Uterus (tissue), 4 donors: Measurements from ENCODE around the gene LRBA. TPM values are rescaled to one million over a fixed set of nuclear protein-coding genes. Genes with fewer than 3 reads are reported as not detected.

Experiments used
- DNase-seq, 2 donors: peaks; one replicate each; pipeline ENCODE4 v3.0.0-alpha.2; 2019 to 2020
- H3K27ac ChIP-seq, 2 donors: fragments of 200-600 bp; sonication (generic); 1 replicate in 1 of 2; 2 replicates in 1 of 2; pipeline ENCODE4 v1.5.1; 2016 to 2018
- H3K27me3 ChIP-seq, 2 donors: fragments of 200-600 bp; sonication (generic); one replicate each; pipeline ENCODE4 v1.5.1; 2018 to 2019; ENCODE audit warnings: control low read depth in 1 of 2
- H3K36me3 ChIP-seq, 2 donors: fragments of 200-600 bp; sonication (generic); one replicate each; pipeline ENCODE4 v1.5.1; 2019; ENCODE audit warnings: control low read depth in 1 of 2
- H3K4me1 ChIP-seq, 2 donors: fragments of 200-600 bp; sonication (generic); one replicate each; pipeline ENCODE4 v1.5.1; 2018 to 2019; ENCODE audit warnings: control low read depth in 1 of 2
- H3K4me3 ChIP-seq, 2 donors: fragments of 200-600 bp; sonication (generic); 1 replicate in 1 of 2; 2 replicates in 1 of 2; pipeline ENCODE4 v1.5.1; 2018 to 2019; ENCODE audit warnings: mild to moderate bottlenecking in 1 of 2
- H3K9me3 ChIP-seq, 2 donors: fragments of 200-600 bp; sonication (generic); one replicate each; pipeline ENCODE4 v1.5.1; 2019; ENCODE audit warnings: control low read depth in 1 of 2
- POLR2A ChIP-seq, 2 donors: fragments of 450-650 bp; IDR thresholded peaks; one replicate each; pipeline ENCODE4 v1.6.1; 2016; ENCODE audit warnings: antibody characterized with exemption in 2 of 2, mild to moderate bottlenecking in 1 of 2, moderate library complexity in 1 of 2
- intact Hi-C: fragments of 100-400 bp; cut with DNase I; formaldehyde crosslinking; loops from one replicate; pipeline ENCODE4 v1.15.1; 2023; ENCODE audit warnings: low total_unique reads
- total RNA-seq, 4 donors: library from RNA; depleted of rRNA in 3 of 4; stranded (reverse); fragments of >200 nt in 3 of 4; gene quantifications; one replicate each; pipeline versions ENCODE4 v1.1.0 to v1.2.4, GENCODE V29; 2014 to 2023
- TF ChIP-seq, protein P1 (sequence below), 4 experiments: fragments of 200-600 bp in 2 of 4; fragments of 450-650 bp in 2 of 4; sonication (generic) in 2 of 4; IDR thresholded peaks; one replicate each; pipeline ENCODE4 v1.5.1; 2016 to 2019; ENCODE audit warnings: antibody characterized with exemption in 4 of 4, mild to moderate bottlenecking in 2 of 4, moderate library complexity in 1 of 4
- donor health status: DM: yes; HTN: yes; CAD: no.

Gene LRBA
- total RNA-seq, 4 donors from 2014 or later: 32.0 to 126 (median 41.7) TPM

DNA sequence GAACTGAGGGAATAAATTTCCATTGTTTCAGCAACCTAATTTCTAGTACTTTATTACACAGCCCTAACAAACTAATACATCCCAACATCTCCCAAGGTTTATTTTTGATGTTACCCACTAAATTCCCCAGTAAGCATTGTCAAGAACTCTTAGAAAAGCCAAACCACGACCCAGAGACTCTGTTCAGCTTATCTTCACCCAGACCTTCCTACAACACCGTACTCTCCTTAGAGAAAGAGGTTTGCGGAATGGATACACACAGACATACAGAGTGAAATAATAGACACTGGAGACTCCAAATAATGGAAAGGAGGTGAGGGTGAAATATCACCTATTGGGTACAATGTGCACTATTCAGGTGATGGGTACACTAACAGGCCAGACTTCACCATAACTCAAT lies 75.6 kb downstream of the LRBA start:
- no peaks in the 10 kb centered on the region for H3K27me3 ChIP-seq
- intact Hi-C loops: no loop called here
- TF ChIP-seq, protein P1, sequence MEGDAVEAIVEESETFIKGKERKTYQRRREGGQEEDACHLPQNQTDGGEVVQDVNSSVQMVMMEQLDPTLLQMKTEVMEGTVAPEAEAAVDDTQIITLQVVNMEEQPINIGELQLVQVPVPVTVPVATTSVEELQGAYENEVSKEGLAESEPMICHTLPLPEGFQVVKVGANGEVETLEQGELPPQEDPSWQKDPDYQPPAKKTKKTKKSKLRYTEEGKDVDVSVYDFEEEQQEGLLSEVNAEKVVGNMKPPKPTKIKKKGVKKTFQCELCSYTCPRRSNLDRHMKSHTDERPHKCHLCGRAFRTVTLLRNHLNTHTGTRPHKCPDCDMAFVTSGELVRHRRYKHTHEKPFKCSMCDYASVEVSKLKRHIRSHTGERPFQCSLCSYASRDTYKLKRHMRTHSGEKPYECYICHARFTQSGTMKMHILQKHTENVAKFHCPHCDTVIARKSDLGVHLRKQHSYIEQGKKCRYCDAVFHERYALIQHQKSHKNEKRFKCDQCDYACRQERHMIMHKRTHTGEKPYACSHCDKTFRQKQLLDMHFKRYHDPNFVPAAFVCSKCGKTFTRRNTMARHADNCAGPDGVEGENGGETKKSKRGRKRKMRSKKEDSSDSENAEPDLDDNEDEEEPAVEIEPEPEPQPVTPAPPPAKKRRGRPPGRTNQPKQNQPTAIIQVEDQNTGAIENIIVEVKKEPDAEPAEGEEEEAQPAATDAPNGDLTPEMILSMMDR (IDR thresholded peaks at IDR 0.05): no peak
- no peak for TF ChIP-seq POLR2A (IDR thresholded peaks at IDR 0.05)

DNA sequence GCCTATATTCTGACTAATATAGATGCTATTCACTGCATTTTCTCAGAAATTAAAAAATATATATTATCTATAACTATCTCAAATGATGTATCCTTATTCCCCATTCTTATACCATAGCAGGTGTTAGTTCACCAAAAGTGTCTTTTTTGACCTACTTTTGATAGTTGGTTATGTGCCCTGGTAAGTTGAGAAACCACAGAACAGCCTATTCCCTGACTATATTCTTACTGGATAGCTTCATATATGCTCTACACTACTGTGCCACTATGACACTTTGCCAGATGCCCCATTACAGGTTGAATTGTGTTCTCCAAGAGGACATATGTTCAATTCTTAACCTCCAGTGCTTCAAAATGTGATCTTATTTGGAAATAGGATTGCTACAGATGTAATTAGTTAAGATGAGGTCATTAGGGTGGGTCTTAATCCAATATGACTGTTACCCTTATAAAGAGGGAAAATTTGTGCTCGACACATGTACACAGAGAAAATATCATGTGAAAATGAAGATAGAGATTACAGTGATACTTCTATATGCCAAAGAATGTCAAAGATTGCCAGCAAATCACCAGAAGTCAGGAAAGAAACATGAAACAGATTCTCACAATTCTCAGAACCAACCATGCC lies 76.1 kb downstream of the LRBA start:
- intact Hi-C loops: no loop called here
- H3K4me3 ChIP-seq: no peak overlapping the region
- TF ChIP-seq, protein P1 (IDR thresholded peaks at IDR 0.05): no peak

More for the DNA sequence above, 75.6 kb downstream of the LRBA start:
- no peaks in the 10 kb centered on the region for H3K4me1 ChIP-seq
- no peak for DNase-seq
- no peaks in the 10 kb centered on the region for H3K9me3 ChIP-seq
- H3K27ac ChIP-seq: no peak overlapping the region
- no peak overlapping the region for H3K4me3 ChIP-seq
- no peaks in the 10 kb centered on the region for H3K36me3 ChIP-seq

DNA sequence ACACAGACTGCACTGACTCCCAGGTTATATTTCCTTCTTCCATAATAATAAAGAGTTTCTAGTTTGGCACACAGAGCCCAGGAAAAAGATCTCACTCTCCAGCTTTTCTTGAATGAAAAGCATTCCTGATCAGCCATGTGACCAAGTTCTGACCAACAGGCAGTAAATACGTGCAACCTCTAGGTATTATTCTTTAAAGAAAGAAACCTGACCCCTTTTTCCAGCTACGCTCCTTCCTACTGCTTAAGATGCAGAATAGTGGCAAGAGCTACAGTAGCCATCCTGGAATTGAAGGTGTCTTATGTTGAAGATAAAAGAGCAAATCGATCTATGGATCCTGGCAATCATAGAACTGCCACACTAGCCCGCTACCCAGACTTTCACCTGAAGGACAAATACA lies 76.7 kb downstream of the LRBA start:
- H3K9me3 ChIP-seq: no peaks in the 10 kb centered on the region
- no peaks in the 10 kb centered on the region for H3K27me3 ChIP-seq
- no peak for TF ChIP-seq POLR2A (IDR thresholded peaks at IDR 0.05)
- TF ChIP-seq, protein P1 (IDR thresholded peaks at IDR 0.05): no peak
- H3K27ac ChIP-seq: no peak overlapping the region
- no peaks in the 10 kb centered on the region for H3K4me1 ChIP-seq
- DNase-seq: no peak
- intact Hi-C loops: no loop called here
- H3K36me3 ChIP-seq: no peaks in the 10 kb centered on the region
- H3K4me3 ChIP-seq: no peak overlapping the region

More for the DNA sequence above, 76.1 kb downstream of the LRBA start:
- Histone ChIP-seq H3K27ac (no peak overlapping the region), H3K36me3 (no peaks in the 10 kb centered on the region), H3K4me1 (no peaks in the 10 kb centered on the region), H3K9me3 (no peaks in the 10 kb centered on the region), H3K27me3 (no peaks in the 10 kb centered on the region)
- DNase-seq: no peak

DNA sequence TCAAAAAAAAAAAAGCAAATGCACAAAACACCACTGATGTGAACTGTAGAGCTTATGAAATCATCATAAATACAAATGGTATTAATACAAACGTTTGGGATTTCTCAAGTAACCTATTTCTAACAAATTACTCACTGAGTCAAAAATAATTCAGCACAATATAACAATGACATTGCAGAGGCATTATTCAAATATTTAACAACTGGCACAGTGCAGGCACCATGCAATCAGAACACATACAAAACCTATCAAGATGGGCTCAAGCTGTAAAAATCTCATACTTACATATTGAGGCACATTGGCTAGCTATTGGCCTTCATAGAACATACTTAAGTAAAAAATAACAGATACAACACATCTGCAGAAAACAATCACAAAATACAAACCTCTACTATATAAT lies 81.1 kb downstream of the LRBA start:
- H3K9me3 ChIP-seq: no peaks in the 10 kb centered on the region
- no peaks in the 10 kb centered on the region for H3K4me1 ChIP-seq
- no peak overlapping the region for H3K27ac ChIP-seq
- H3K27me3 ChIP-seq: no peaks in the 10 kb centered on the region
- H3K4me3 ChIP-seq: no peak overlapping the region
- no peak for DNase-seq
- TF ChIP-seq, protein P1 (IDR thresholded peaks at IDR 0.05): no peak
- TF ChIP-seq POLR2A (IDR thresholded peaks at IDR 0.05): no peak
- H3K36me3 ChIP-seq: no peaks in the 10 kb centered on the region
- intact Hi-C loops: no loop called here

DNA sequence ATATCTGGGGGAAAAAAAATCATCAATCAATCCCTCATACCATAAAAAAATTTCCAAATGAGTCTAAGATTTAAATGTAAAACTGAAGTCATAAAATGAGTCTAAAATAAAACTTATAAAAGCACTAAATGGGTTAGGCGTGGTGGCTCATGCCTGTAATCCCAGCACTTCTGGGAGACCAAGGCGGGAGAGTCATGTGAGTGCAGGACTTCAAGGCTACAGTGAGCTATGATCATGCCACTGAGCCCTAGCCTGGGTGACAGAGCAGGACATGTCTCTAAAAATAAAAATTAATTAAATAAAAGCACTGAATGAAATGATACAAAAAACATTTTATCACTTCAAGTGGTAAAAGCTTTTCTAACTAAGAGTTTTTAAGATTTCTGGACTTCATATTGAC lies 83.3 kb downstream of the LRBA start:
- Histone ChIP-seq H3K9me3 (no peaks in the 10 kb centered on the region), H3K27ac (no peak overlapping the region), H3K4me3 (no peak overlapping the region), H3K36me3 (no peaks in the 10 kb centered on the region), H3K27me3 (no peaks in the 10 kb centered on the region), H3K4me1 (no peaks in the 10 kb centered on the region)
- intact Hi-C loops: no loop called here
- no peak for TF ChIP-seq POLR2A (IDR thresholded peaks at IDR 0.05)
- TF ChIP-seq, protein P1 (IDR thresholded peaks at IDR 0.05): no peak
- DNase-seq: no peak
